Measurements from ENCODE around the gene PHLDB2.

Gene PHLDB2

DNA sequence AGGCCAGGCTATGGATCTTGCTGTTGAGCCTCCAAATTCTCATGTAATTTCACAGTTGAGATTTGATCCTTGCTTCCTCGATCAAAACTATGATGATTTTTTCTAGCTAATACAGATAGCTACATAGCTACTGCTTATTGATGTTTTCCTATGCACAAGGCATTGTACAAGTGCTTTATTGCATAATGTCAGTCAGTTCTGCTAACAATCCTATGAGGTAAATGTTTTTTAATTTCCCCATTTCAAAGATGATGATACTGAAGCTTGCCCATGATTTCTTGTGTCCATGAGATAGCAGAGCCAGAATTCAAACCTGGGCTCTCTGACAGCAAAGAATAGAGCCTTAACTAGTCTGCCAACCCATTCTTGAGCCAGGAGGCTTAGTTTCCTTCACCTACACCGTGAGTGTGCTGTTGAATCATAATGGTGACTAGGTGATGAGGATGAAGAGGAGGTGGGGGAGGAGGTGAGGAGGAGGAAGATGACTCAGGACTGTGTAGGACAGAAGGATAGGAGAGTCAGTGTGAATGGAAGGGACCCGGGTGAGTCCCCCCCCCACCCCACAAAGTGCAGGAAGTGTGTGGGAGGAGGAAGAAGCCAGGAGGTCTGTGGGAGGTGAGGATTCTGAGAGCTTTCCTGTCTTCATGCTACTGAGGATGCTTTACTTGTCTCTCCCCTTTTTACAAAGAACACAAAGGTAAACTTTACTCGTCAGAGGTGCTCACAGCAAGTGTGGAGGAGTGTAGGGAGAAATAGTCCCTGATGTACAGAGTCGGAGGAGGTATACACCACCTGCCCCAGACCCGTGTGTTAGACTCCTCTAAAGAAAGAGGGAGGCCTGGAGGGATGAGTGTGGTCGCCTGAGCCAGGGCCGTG is 143.3 kb downstream of the PHLDB2 start:
- H3K4me3 ChIP-seq (ENCODE audit: low read depth, low read length), result no peak overlapping the region
- no peak for DNase-seq (ENCODE audit: low read depth)
- TF ChIP-seq, protein P1, sequence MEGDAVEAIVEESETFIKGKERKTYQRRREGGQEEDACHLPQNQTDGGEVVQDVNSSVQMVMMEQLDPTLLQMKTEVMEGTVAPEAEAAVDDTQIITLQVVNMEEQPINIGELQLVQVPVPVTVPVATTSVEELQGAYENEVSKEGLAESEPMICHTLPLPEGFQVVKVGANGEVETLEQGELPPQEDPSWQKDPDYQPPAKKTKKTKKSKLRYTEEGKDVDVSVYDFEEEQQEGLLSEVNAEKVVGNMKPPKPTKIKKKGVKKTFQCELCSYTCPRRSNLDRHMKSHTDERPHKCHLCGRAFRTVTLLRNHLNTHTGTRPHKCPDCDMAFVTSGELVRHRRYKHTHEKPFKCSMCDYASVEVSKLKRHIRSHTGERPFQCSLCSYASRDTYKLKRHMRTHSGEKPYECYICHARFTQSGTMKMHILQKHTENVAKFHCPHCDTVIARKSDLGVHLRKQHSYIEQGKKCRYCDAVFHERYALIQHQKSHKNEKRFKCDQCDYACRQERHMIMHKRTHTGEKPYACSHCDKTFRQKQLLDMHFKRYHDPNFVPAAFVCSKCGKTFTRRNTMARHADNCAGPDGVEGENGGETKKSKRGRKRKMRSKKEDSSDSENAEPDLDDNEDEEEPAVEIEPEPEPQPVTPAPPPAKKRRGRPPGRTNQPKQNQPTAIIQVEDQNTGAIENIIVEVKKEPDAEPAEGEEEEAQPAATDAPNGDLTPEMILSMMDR (IDR thresholded peaks at IDR 0.05; ENCODE audit: low read depth, low read length, missing control alignments), result no peak
- in situ Hi-C loops (cut with HindIII; ENCODE audit: low sequenced_read_pairs), result no loop called here

DNA sequence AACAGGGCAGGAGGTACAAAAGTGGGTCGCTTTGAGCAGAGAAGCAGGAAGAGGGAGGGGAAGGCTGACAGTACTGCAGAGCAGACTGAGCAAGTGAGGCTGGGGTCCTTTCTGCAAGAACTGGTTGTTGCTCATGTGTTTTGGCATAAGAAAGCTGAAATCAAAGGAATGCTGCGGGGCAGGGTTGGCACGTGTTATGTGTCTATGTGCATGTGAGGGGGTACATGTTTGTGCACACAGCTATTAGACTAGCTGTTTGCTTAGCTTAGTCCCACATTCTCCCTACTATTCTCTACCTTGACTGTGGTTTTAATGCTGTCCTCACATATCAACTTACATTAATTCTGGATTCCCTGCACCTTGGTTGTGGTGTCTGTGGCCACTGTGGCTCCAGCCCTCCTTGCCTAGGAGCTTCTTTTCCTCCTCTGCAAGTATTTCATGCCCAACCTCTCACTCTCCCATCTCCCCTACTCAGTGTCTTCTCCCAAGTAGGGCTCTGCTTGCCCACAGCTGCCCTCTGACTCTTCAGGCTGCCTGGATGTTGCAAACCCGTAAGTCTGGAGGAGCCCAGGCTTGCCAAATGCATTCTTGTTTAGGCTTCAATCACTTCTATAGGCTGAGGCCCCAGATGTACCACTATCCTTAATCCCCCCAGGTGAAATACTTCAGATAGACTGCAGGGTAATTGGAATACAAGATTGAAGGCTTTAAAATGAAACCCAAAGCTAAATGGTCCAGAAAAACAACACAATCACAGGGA is 144.4 kb downstream of the PHLDB2 start:
- in situ Hi-C loops (cut with HindIII; ENCODE audit: low sequenced_read_pairs), result no loop called here
- no peak for DNase-seq (ENCODE audit: low read depth)
- TF ChIP-seq, protein P1 (IDR thresholded peaks at IDR 0.05; ENCODE audit: low read depth, low read length, missing control alignments), result no peak
- no peak overlapping the region for H3K4me3 ChIP-seq (ENCODE audit: low read depth, low read length)

DNA sequence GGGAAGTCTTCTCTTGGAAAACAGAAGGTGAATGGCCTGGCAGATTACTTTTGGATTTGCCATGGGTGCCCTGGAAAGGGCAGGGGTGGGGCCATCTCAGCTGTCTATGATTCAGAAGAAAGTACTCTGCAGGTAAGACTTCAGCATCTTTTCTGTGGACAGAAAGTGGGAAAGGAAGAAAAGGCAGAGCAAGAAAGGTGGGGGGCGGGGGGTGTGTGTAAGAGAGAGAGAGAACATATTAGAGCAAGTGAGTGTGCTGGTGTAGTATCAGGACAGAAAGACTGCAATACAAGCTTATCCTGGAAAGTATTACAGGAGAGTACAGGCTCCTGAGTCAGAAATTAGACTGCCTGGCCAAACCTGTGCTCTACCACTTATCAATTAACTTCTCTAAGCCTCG is 145.1 kb downstream of the PHLDB2 start:
- in situ Hi-C loops (cut with HindIII; ENCODE audit: low sequenced_read_pairs), result no loop called here
- TF ChIP-seq, protein P1 (IDR thresholded peaks at IDR 0.05; ENCODE audit: low read depth, low read length, missing control alignments), result no peak

GRCh38 chr3:112004669-112005068 is 145.6 kb downstream of the PHLDB2 start:
- H3K4me3 ChIP-seq (ENCODE audit: low read depth, low read length), result no peak overlapping the region
- in situ Hi-C loops (cut with HindIII; ENCODE audit: low sequenced_read_pairs), result no loop called here
- DNase-seq (ENCODE audit: low read depth), result no peak
- TF ChIP-seq, protein P1 (IDR thresholded peaks at IDR 0.05; ENCODE audit: low read depth, low read length, missing control alignments), result no peak

More for the DNA sequence above, 145.1 kb downstream of the PHLDB2 start:
- no peak overlapping the region for H3K4me3 ChIP-seq (ENCODE audit: low read depth, low read length)
- DNase-seq (ENCODE audit: low read depth), result no peak

DNA sequence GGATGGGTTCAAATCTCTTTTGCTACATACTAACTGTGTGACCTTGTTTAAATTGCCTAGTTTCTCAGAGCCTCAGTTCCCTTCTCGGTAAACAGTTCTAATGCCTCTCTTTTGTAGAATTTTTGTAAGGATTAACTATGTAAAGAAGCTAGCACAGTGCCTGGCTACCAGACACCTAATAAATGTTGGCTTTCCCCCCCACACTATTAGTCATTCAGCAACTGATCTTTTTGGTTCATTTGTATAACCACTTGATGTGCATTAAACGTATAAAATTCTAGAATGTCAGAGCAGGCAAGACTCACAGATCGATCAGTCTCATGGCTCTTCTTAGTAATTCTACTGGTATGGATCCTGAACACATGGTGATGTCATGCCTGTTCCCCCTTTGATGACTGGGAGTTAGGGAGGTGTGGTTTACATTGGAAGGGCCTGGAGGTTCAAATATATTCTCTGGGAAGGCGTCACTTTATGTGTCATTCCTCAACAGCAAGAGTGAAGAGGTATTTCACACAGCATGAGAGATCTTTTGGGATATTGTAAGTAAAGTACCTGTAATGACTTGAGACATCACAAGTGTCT is 146.1 kb downstream of the PHLDB2 start:
- TF ChIP-seq, protein P1 (IDR thresholded peaks at IDR 0.05; ENCODE audit: low read depth, low read length, missing control alignments), result no peak
- DNase-seq (ENCODE audit: low read depth), result no peak
- H3K4me3 ChIP-seq (ENCODE audit: low read depth, low read length), result no peak overlapping the region
- in situ Hi-C loops (cut with HindIII; ENCODE audit: low sequenced_read_pairs), result no loop called here

DNA sequence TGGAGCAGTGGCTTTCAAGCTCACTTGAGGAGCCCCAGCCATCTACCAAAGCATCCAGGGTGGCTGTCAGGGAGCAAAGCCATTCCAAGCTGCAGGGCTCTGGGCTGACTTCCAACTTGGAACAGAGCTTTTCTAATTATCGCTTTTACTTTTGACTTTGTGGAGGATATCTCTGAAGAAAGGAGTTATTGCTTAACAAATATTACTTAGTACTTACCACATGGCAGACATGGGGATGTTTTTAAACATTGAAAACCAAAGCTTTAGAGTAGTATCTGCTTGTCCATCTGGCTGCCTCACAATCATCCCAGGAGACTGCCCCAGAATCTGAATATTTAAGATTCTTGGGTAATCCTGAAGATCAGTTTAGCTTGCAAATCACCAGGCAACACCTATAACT is 148.6 kb downstream of the PHLDB2 start:
- no peak overlapping the region for H3K4me3 ChIP-seq (ENCODE audit: low read depth, low read length)
- in situ Hi-C loops (cut with HindIII; ENCODE audit: low sequenced_read_pairs), result no loop called here
- no peak for DNase-seq (ENCODE audit: low read depth)
- TF ChIP-seq, protein P1 (IDR thresholded peaks at IDR 0.05; ENCODE audit: low read depth, low read length, missing control alignments), result no peak
